Stomach smooth muscle (tissue), 2 donors: ENCODE measurements around the gene TMEM269.
"Not testable (repeated sequence)": the region's sequence is repeated elsewhere in the genome, so short reads cannot be mapped to it uniquely, and the experiment has no call there.

Source experiments
- H3K27ac ChIP-seq: one replicate; pipeline ENCODE4 v1.7.0; 2013; ENCODE audit warnings: mild to moderate bottlenecking, low read length, inconsistent platforms
- H3K27me3 ChIP-seq, 2 donors: one replicate each; pipeline ENCODE4 v1.7.0; 2013; ENCODE audit warnings: low read length in 2 of 2; ENCODE audit not compliant: insufficient read depth in 2 of 2, control insufficient read depth in 1 of 2
- H3K36me3 ChIP-seq, 2 donors: one replicate each; pipeline ENCODE4 v1.7.0; 2013; ENCODE audit warnings: low read length in 2 of 2; ENCODE audit not compliant: control insufficient read depth in 2 of 2, insufficient read depth in 2 of 2
- H3K4me1 ChIP-seq: one replicate; pipeline ENCODE4 v1.7.0; 2013; ENCODE audit warnings: low read length; ENCODE audit not compliant: control insufficient read depth, insufficient read depth
- H3K4me3 ChIP-seq, 2 donors: one replicate each; pipeline ENCODE4 v1.7.0; 2013; ENCODE audit warnings: low read length in 2 of 2
- H3K9ac ChIP-seq, 2 donors: one replicate each; pipeline ENCODE4 v1.7.0; 2013; ENCODE audit warnings: low read length in 2 of 2, mild to moderate bottlenecking in 1 of 2
- H3K9me3 ChIP-seq, 2 donors: one replicate each; pipeline ENCODE4 v1.7.0; 2013; ENCODE audit warnings: low read length in 2 of 2; ENCODE audit not compliant: control insufficient read depth in 2 of 2
- donor health status: healthy.
- donor health status: Pancreatic carcinoma.

TMEM269 gene

GRCh38 chr1:42806171-42806570 lies 21.4 kb downstream of the TMEM269 start:
- H3K9ac ChIP-seq, result no peak overlapping the region
- no peak overlapping the region for H3K4me3 ChIP-seq
- no peak overlapping the region for H3K27ac ChIP-seq
- no peaks in the 10 kb centered on the region for H3K9me3 ChIP-seq
- H3K36me3 ChIP-seq, result peaks cover 3 to 6% of the 10 kb centered on the region in 2 donors
- no peaks in the 10 kb centered on the region for H3K27me3 ChIP-seq
- H3K4me1 ChIP-seq, result peaks cover 2% of the 10 kb centered on the region

- Histone ChIP-seq H3K4me3 (no peak overlapping the region), H3K36me3 (peaks cover 3 to 9% of the 10 kb centered on the region in 2 donors), H3K4me1 (peaks cover 2% of the 10 kb centered on the region), H3K9me3 (no peaks in the 10 kb centered on the region), H3K9ac (no peak overlapping the region), H3K27ac (no peak overlapping the region), H3K27me3 (no peaks in the 10 kb centered on the region)
These were observed 21.8 kb downstream of the TMEM269 start for GRCh38 chr1:42806593-42806992.

- Histone ChIP-seq H3K4me3 (no peak overlapping the region), H3K27me3 (no peaks in the 10 kb centered on the region), H3K9me3 (no peaks in the 10 kb centered on the region), H3K27ac (no peak overlapping the region), H3K9ac (no peak overlapping the region), H3K36me3 (peaks cover 3 to 9% of the 10 kb centered on the region in 2 donors), H3K4me1 (peaks cover 2% of the 10 kb centered on the region)
These were observed 22.4 kb downstream of the TMEM269 start for GRCh38 chr1:42807056-42807668.

- H3K9me3 ChIP-seq, H3K4me3 ChIP-seq, H3K36me3 ChIP-seq, H3K27ac ChIP-seq, H3K9ac ChIP-seq, H3K4me1 ChIP-seq, H3K27me3 ChIP-seq: not testable (repeated sequence)
These were observed 30.0 kb downstream of the TMEM269 start for GRCh38 chr1:42814815-42815214.

- Histone ChIP-seq H3K4me3 (peak overlapping the region; percentile 91 to 96), H3K27me3 (no peaks in the 10 kb centered on the region)
These were observed 31.3 kb downstream of the TMEM269 start for GRCh38 chr1:42815941-42816584.

GRCh38 chr1:42816585-42817439 lies 32.0 kb downstream of the TMEM269 start, which contains the start of the genes ERMAP and SVBP:
Gene ERMAP (plus strand): TSS chr1:42817122. CDS start chr1:42830449, 13,327 bp downstream.
Gene SVBP (minus strand): TSS chr1:42817397. CDS start chr1:42816544, 853 bp downstream.
- Histone ChIP-seq H3K27me3 (no peaks in the 10 kb centered on the region), H3K27ac (peak within 1 kb of the TSS; percentile 90), H3K9me3 (no peaks in the 10 kb centered on the region), H3K4me1 (peaks cover 9% of the 10 kb centered on the region), H3K36me3 (peaks cover 5% of the 10 kb centered on the region in 2 donors), H3K4me3 (peak within 1 kb of the TSS; percentile 91 to 96), H3K9ac (peak within 1 kb of the TSS; percentile 89 to 90)

More at GRCh38 chr1:42815941-42816584, 31.3 kb downstream of the TMEM269 start:
- H3K27ac ChIP-seq, result peak overlapping the region; percentile 79
- peak overlapping the region; percentile 80 to 89 for H3K9ac ChIP-seq
- H3K4me1 ChIP-seq, result peaks cover 9% of the 10 kb centered on the region
- H3K36me3 ChIP-seq, result peaks cover 5 to 9% of the 10 kb centered on the region in 2 donors
- H3K9me3 ChIP-seq, result no peaks in the 10 kb centered on the region

GRCh38 chr1:42817440-42817767 lies 32.6 kb downstream of the TMEM269 start:
- H3K27ac ChIP-seq, result peak overlapping the region; percentile 90
- H3K36me3 ChIP-seq, result peaks cover 5% of the 10 kb centered on the region in 2 donors
- H3K4me3 ChIP-seq, result peak overlapping the region; percentile 68 to 83
- H3K27me3 ChIP-seq, result no peaks in the 10 kb centered on the region
- H3K9ac ChIP-seq, result peak overlapping the region; percentile 3 to 68
- no peaks in the 10 kb centered on the region for H3K9me3 ChIP-seq
- peaks cover 9% of the 10 kb centered on the region for H3K4me1 ChIP-seq

GRCh38 chr1:42817976-42818375 lies 33.2 kb downstream of the TMEM269 start:
- Histone ChIP-seq H3K4me3 (peak overlapping the region; percentile 68 to 83), H3K4me1 (peaks cover 9% of the 10 kb centered on the region), H3K9me3 (no peaks in the 10 kb centered on the region), H3K27ac (no peak overlapping the region), H3K27me3 (no peaks in the 10 kb centered on the region), H3K36me3 (peaks cover 5% of the 10 kb centered on the region in 2 donors), H3K9ac (peak overlapping the region in 1 of 2 donors; percentile 68)

- H3K4me3 ChIP-seq, result no peak overlapping the region
- peaks cover 0 to 3% of the 10 kb centered on the region in 2 donors for H3K36me3 ChIP-seq
- H3K4me1 ChIP-seq, result peaks cover 8% of the 10 kb centered on the region
- H3K27me3 ChIP-seq, result no peaks in the 10 kb centered on the region
- no peak overlapping the region for H3K9ac ChIP-seq
- no peaks in the 10 kb centered on the region for H3K9me3 ChIP-seq
- H3K27ac ChIP-seq, result no peak overlapping the region
These were observed 36.0 kb downstream of the TMEM269 start for GRCh38 chr1:42820813-42821212.

GRCh38 chr1:42821690-42822089 lies 36.9 kb downstream of the TMEM269 start:
- H3K4me3 ChIP-seq, result no peak overlapping the region
- H3K36me3 ChIP-seq, result peaks cover 0 to 3% of the 10 kb centered on the region in 2 donors
- no peak overlapping the region for H3K9ac ChIP-seq
- no peak overlapping the region for H3K27ac ChIP-seq
- H3K27me3 ChIP-seq, result no peaks in the 10 kb centered on the region
- H3K4me1 ChIP-seq, result peaks cover 3% of the 10 kb centered on the region
- H3K9me3 ChIP-seq, result no peaks in the 10 kb centered on the region
